AG04450 (cell line): ENCODE measurements around the gene NCBP2L. TPM values are rescaled to one million over a fixed set of nuclear protein-coding genes. Genes with fewer than 3 reads are reported as not detected.

Source experiments
- CTCF ChIA-PET: fragments of 300-600, 350-600 bp; formaldehyde crosslinking; extraction: SDS; loops from one replicate; lab custom pipeline; 2022; ENCODE audit warnings: antibody characterized with exemption, inconsistent platforms; lab: Charles Lee
- POLR2A ChIA-PET: fragments of 350-600 bp; formaldehyde crosslinking; extraction: SDS; loops from one replicate; lab custom pipeline; 2021; ENCODE audit warnings: antibody characterized with exemption, inconsistent platforms; lab: Yijun Ruan, JAX
- DNase-seq: peaks from one replicate; pipeline ENCODE4 v3.0.0-alpha.2; 2011; ENCODE audit warnings: low read depth, low spot score
- H3K27ac ChIP-seq: one replicate; pipeline ENCODE4 v1.5.1; 2012; ENCODE audit warnings: low read depth, low read length, control low read depth
- H3K27me3 ChIP-seq: one replicate; pipeline ENCODE4 v1.6.0; 2012; ENCODE audit warnings: low read length; ENCODE audit not compliant: control insufficient read depth, insufficient read depth
- H3K4me3 ChIP-seq: 2 replicates; pipeline ENCODE4 v1.5.1; 2011; ENCODE audit warnings: mild to moderate bottlenecking, low read depth, low read length, control low read depth
- H3K9me3 ChIP-seq: 2 replicates; pipeline ENCODE4 v1.5.1; 2012; ENCODE audit warnings: low read length; ENCODE audit not compliant: control insufficient read depth, insufficient read depth
- CTCF ChIP-seq: IDR thresholded peaks from 2 replicates; pipeline ENCODE4 v1.5.1; 2011; ENCODE audit warnings: low read depth, low read length, control low read depth, inconsistent platforms
- polyA plus RNA-seq: library from polyadenylated mRNA; depleted of rRNA; stranded (reverse); fragments of >200 nt; gene quantifications from 2 replicates; pipeline ENCODE4 v1.2.3, GENCODE V29; 2011

The NCBP2L gene
- polyA plus RNA-seq, 1 experiment, result not detected

- H3K27ac ChIP-seq, result no peak overlapping the region
- CTCF ChIA-PET, result interaction anchor here (1.3 kb wide), 1 partner anchor 12 kb away, joined by 5 read pairs; no protein-coding TSS in a partner anchor
These were observed 46.4 kb upstream of the NCBP2L start for GRCh38 chrX:107730991-107731766.

GRCh38 chrX:107731831-107732502, 45.6 kb upstream of the NCBP2L start:
- CTCF ChIA-PET, result interaction anchor here (1.3 kb wide), 1 partner anchor 13 kb away, joined by 5 read pairs; no protein-coding TSS in a partner anchor

More at GRCh38 chrX:107730991-107731766, 46.4 kb upstream of the NCBP2L start:
- Histone ChIP-seq H3K9me3 (no peaks in the 10 kb centered on the region), H3K27me3 (no peaks in the 10 kb centered on the region), H3K4me3 (no peak overlapping the region)
- no peak for TF ChIP-seq CTCF
- POLR2A ChIA-PET, result no interaction called here
- DNase-seq, result no peak

GRCh38 chrX:107733686-107734085, 43.8 kb upstream of the NCBP2L start:
- ChIA-PET CTCF (no interaction called here), POLR2A (no interaction called here)
- TF ChIP-seq CTCF, result no peak
- Histone ChIP-seq H3K4me3 (no peak overlapping the region), H3K27me3 (no peaks in the 10 kb centered on the region), H3K27ac (no peak overlapping the region), H3K9me3 (no peaks in the 10 kb centered on the region)
- no peak for DNase-seq

More at GRCh38 chrX:107731831-107732502, 45.6 kb upstream of the NCBP2L start:
- no peak for TF ChIP-seq CTCF
- Histone ChIP-seq H3K27ac (no peak overlapping the region), H3K4me3 (no peak overlapping the region), H3K27me3 (no peaks in the 10 kb centered on the region), H3K9me3 (no peaks in the 10 kb centered on the region)
- DNase-seq, result no peak
- POLR2A ChIA-PET, result no interaction called here

GRCh38 chrX:107734646-107735045, 42.9 kb upstream of the NCBP2L start:
- peaks cover 1% of the 10 kb centered on the region for H3K27me3 ChIP-seq
- ChIA-PET POLR2A (no interaction called here), CTCF (no interaction called here)
- H3K4me3 ChIP-seq, result no peak overlapping the region
- H3K27ac ChIP-seq, result no peak overlapping the region
- H3K9me3 ChIP-seq, result no peaks in the 10 kb centered on the region
- TF ChIP-seq CTCF, result no peak
- no peak for DNase-seq
